Loucy (cell line): ENCODE results near the gene SIGLEC10.

ENCODE experiments used
- H2AFZ ChIP-seq: fragments of 200-600 bp; sonication (generic); 2 replicates; pipeline ENCODE4 v1.6.0; 2016; ENCODE audit warnings: antibody characterized with exemption, mild to moderate bottlenecking, low read length, moderate library complexity
- H3F3A ChIP-seq: fragments of 200-600 bp; 2 replicates; pipeline ENCODE4 v1.6.0; 2016; ENCODE audit warnings: antibody characterized with exemption, low read depth, mild to moderate bottlenecking
- H3K27me3 ChIP-seq: fragments of 200-600 bp; sonication (generic); 2 replicates; pipeline ENCODE4 v1.6.1; 2014; ENCODE audit warnings: low read length, mild to moderate bottlenecking; ENCODE audit not compliant: insufficient read depth, poor library complexity, severe bottlenecking
- H3K36me3 ChIP-seq: fragments of 200-600 bp; sonication (generic); 2 replicates; pipeline ENCODE4 v1.6.1; 2016; ENCODE audit warnings: low read length; ENCODE audit not compliant: insufficient read depth
- H3K4me1 ChIP-seq: fragments of 200-600 bp; sonication (generic); 2 replicates; pipeline ENCODE4 v1.5.1; 2014; ENCODE audit warnings: low read length, mild to moderate bottlenecking; ENCODE audit not compliant: insufficient read depth, poor library complexity, severe bottlenecking
- H3K4me2 ChIP-seq: fragments of 200-600 bp; sonication (generic); 2 replicates; pipeline ENCODE4 v1.6.0; 2014; ENCODE audit warnings: antibody characterized with exemption, low read length, low read depth, mild to moderate bottlenecking; ENCODE audit not compliant: poor library complexity, severe bottlenecking
- H3K4me3 ChIP-seq: fragments of 200-600 bp; sonication (generic); 2 replicates; pipeline ENCODE4 v1.5.1; 2014; ENCODE audit warnings: low read length, mild to moderate bottlenecking, mixed read lengths; ENCODE audit not compliant: poor library complexity, severe bottlenecking
- H3K79me2 ChIP-seq: fragments of 200-600 bp; sonication (generic); 2 replicates; pipeline ENCODE4 v1.6.1; 2014; ENCODE audit warnings: low read length; ENCODE audit not compliant: insufficient read depth
- H3K9ac ChIP-seq: fragments of 200-600 bp; sonication (generic); 2 replicates; pipeline ENCODE4 v1.6.0; 2014; ENCODE audit warnings: mild to moderate bottlenecking, low read depth, low read length, moderate library complexity; ENCODE audit not compliant: poor library complexity, severe bottlenecking
- H3K9me2 ChIP-seq: fragments of 200-600 bp; sonication (generic); replicated peaks from 2 replicates; pipeline ENCODE4 v1.6.1; 2016; ENCODE audit warnings: low read depth, low read length, mixed read lengths
- H3K9me3 ChIP-seq: fragments of 200-600 bp; sonication (generic); 2 replicates; pipeline ENCODE4 v1.6.1; 2014; ENCODE audit warnings: mild to moderate bottlenecking, antibody characterized with exemption, low read length, low read depth; ENCODE audit not compliant: insufficient read depth
- H4K20me1 ChIP-seq: fragments of 200-600 bp; sonication (generic); 2 replicates; pipeline ENCODE4 v1.6.0; 2014; ENCODE audit warnings: antibody characterized with exemption, low read length, mild to moderate bottlenecking; ENCODE audit not compliant: insufficient read depth, poor library complexity, severe bottlenecking
- CTCF ChIP-seq: fragments of 200-600 bp; sonication (generic); conservative IDR thresholded peaks from 2 replicates; pipeline ENCODE4 v1.5.1; 2014; ENCODE audit warnings: mild to moderate bottlenecking, antibody characterized with exemption, low read length
- EZH2phosphoT487 ChIP-seq: fragments of 200-600 bp; IDR thresholded peaks from 2 replicates; pipeline ENCODE4 v1.6.1; 2018; ENCODE audit warnings: antibody characterized with exemption, mild to moderate bottlenecking, moderate library complexity, borderline replicate concordance

The SIGLEC10 gene

GRCh38 chr19:51460164-51460992 is 42.9 kb upstream of the SIGLEC10 start:
- no peaks in the 10 kb centered on the region for H4K20me1 ChIP-seq
- TF ChIP-seq CTCF: no peak
- H3F3A ChIP-seq: peaks cover 4% of the 10 kb centered on the region; the same call in 1 of the 2 replicates
- peak overlapping the region; percentile 95 for H3K4me2 ChIP-seq
- H2AFZ ChIP-seq: peak overlapping the region; percentile 68
- no peaks in the 10 kb centered on the region for H3K9me3 ChIP-seq
- H3K79me2 ChIP-seq: peaks cover 6% of the 10 kb centered on the region; the same call in 1 of the 2 replicates
- no peaks in the 10 kb centered on the region for H3K9me2 ChIP-seq
- H3K9ac ChIP-seq: peak overlapping the region; percentile 82
- H3K4me3 ChIP-seq: peak overlapping the region; percentile 56
- H3K36me3 ChIP-seq: no peaks in the 10 kb centered on the region
- H3K27me3 ChIP-seq: no peaks in the 10 kb centered on the region
- peaks cover 36% of the 10 kb centered on the region for H3K4me1 ChIP-seq

GRCh38 chr19:51458899-51459505 is 41.6 kb upstream of the SIGLEC10 start:
- Histone ChIP-seq H3K9me3 (no peaks in the 10 kb centered on the region), H3F3A (peaks cover 4% of the 10 kb centered on the region; the same call in 1 of the 2 replicates), H3K36me3 (no peaks in the 10 kb centered on the region), H3K79me2 (no peaks in the 10 kb centered on the region), H3K4me2 (no peak overlapping the region), H3K27me3 (no peaks in the 10 kb centered on the region), H3K9ac (no peak overlapping the region), H3K4me3 (no peak overlapping the region), H3K9me2 (no peaks in the 10 kb centered on the region), H3K4me1 (peaks cover 36% of the 10 kb centered on the region), H2AFZ (no peak overlapping the region), H4K20me1 (no peaks in the 10 kb centered on the region)
- TF ChIP-seq CTCF (no peak), EZH2phosphoT487 (no peak)

- Histone ChIP-seq H3K27me3 (no peaks in the 10 kb centered on the region), H3K36me3 (no peaks in the 10 kb centered on the region), H3F3A (peaks cover 4% of the 10 kb centered on the region; the same call in 1 of the 2 replicates), H2AFZ (no peak within 1 kb of the TSS), H3K79me2 (no peaks in the 10 kb centered on the region), H3K4me3 (no peak within 1 kb of the TSS), H3K9me2 (no peaks in the 10 kb centered on the region), H4K20me1 (no peaks in the 10 kb centered on the region), H3K4me2 (no peak within 1 kb of the TSS), H3K9ac (no peak within 1 kb of the TSS), H3K9me3 (no peaks in the 10 kb centered on the region), H3K4me1 (peaks cover 35% of the 10 kb centered on the region)
- TF ChIP-seq EZH2phosphoT487: no peak
- no peak for TF ChIP-seq CTCF
Observed at GRCh38 chr19:51458051-51458645, 40.7 kb upstream of the SIGLEC10 start, which contains the start of gene SIGLEC8. SIGLEC8 (minus strand) TSS chr19:51458454; CDS start chr19:51458387, 67 bp downstream.
